Endothelial cell of umbilical vein (primary cell): ENCODE data around the gene IER3.

Experiments used
- EZH2 ChIP-seq: IDR thresholded peaks from 2 replicates; pipeline ENCODE4 v1.6.1; 2012; ENCODE audit warnings: borderline replicate concordance, low read depth, mild to moderate bottlenecking, moderate library complexity, low read length, inconsistent platforms; ENCODE audit not compliant: severe bottlenecking
- POLR2AphosphoS5 ChIP-seq: IDR thresholded peaks from 2 replicates; pipeline ENCODE4 v1.6.1; 2012; ENCODE audit warnings: low read depth, mild to moderate bottlenecking, control low read depth, low read length, moderate library complexity; ENCODE audit not compliant: insufficient read depth
- TF ChIP-seq, protein P1 (sequence below), 2 donors: IDR thresholded peaks; 1 replicate in 1 of 2; 2 replicates in 1 of 2; pipeline ENCODE4 v1.5.1; 2011; ENCODE audit warnings: low read length in 2 of 2, mild to moderate bottlenecking in 2 of 2, moderate library complexity in 2 of 2, control low read depth in 1 of 2, inconsistent platforms in 1 of 2, low read depth in 1 of 2; ENCODE audit not compliant: insufficient read depth in 1 of 2; ENCODE audit errors: extremely low read depth in 1 of 2

DNA sequence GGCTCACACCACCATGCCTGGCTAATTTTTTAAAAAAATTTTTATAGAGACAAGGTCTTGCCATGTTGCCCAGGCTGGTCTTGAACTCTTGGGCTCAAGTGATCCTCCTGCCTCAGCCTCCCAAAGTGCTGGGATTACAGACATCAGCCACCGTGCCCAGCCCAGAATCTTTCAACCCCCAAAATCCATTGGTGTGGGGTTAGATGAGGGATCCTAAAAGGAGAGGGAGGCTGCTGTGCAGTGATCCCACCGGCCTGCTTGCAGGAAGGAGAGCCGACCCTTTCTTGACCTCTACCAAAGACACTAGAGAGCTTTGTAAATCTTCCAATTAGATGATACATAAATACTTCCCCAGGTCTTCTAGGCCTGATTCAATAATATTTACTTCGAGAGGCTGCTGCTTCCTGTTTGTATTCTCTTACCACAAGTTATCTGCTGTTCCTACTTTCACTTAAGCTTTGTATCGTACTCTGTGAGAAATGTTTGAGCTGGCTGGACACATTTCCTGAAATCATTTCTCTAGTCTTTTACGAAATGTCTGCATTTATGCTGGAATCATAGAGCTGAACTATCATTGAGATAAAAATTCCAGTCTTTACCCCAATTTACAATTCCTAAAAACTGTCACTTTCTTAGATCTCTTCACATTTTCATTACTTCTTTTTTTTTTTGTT is 49.3 kb upstream of the IER3 start:
- TF ChIP-seq, protein P1, sequence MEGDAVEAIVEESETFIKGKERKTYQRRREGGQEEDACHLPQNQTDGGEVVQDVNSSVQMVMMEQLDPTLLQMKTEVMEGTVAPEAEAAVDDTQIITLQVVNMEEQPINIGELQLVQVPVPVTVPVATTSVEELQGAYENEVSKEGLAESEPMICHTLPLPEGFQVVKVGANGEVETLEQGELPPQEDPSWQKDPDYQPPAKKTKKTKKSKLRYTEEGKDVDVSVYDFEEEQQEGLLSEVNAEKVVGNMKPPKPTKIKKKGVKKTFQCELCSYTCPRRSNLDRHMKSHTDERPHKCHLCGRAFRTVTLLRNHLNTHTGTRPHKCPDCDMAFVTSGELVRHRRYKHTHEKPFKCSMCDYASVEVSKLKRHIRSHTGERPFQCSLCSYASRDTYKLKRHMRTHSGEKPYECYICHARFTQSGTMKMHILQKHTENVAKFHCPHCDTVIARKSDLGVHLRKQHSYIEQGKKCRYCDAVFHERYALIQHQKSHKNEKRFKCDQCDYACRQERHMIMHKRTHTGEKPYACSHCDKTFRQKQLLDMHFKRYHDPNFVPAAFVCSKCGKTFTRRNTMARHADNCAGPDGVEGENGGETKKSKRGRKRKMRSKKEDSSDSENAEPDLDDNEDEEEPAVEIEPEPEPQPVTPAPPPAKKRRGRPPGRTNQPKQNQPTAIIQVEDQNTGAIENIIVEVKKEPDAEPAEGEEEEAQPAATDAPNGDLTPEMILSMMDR (IDR thresholded peaks at IDR 0.05; ENCODE audit: extremely low read depth in 1 of 2, insufficient read depth in 1 of 2, low read depth in 1 of 2, low read length in 2 of 2) = no peak
- TF ChIP-seq EZH2 = no peak
- no peak for TF ChIP-seq POLR2AphosphoS5
